WTC11 (cell line): Measurements from ENCODE around the gene SLC25A25. TPM values are rescaled to one million over a fixed set of nuclear protein-coding genes. Genes with fewer than 3 reads are reported as not detected.

Source experiments
- AFF4 ChIP-seq: sonication (generic); formaldehyde crosslinking; IDR thresholded peaks from 2 replicates; pipeline ENCODE4 v1.8.1; 2023; ENCODE audit warnings: mild to moderate bottlenecking, missing genetic modification reagents, borderline replicate concordance
- ARID4B ChIP-seq: sonication (generic); formaldehyde crosslinking; IDR thresholded peaks from 2 replicates; pipeline ENCODE4 v1.8.0; 2023; ENCODE audit warnings: missing genetic modification reagents, mild to moderate bottlenecking, borderline replicate concordance
- ATF1 ChIP-seq: sonication (generic); formaldehyde crosslinking; IDR thresholded peaks from 2 replicates; pipeline ENCODE4 v1.8.1; 2023; ENCODE audit warnings: mild to moderate bottlenecking, moderate library complexity, missing genetic modification reagents
- E2F5 ChIP-seq: sonication (generic); formaldehyde crosslinking; IDR thresholded peaks from 2 replicates; pipeline ENCODE4 v1.8.1; 2022; ENCODE audit warnings: mild to moderate bottlenecking, moderate library complexity, missing genetic modification reagents
- ETV6 ChIP-seq: sonication (generic); formaldehyde crosslinking; IDR thresholded peaks from 2 replicates; pipeline ENCODE4 v1.8.1; 2022; ENCODE audit warnings: mild to moderate bottlenecking, missing genetic modification reagents
- GABPB1 ChIP-seq: sonication (generic); formaldehyde crosslinking; IDR thresholded peaks from 2 replicates; pipeline ENCODE4 v1.8.1; 2023; ENCODE audit warnings: mild to moderate bottlenecking, missing genetic modification reagents
- HMGXB4 ChIP-seq: sonication (generic); formaldehyde crosslinking; IDR thresholded peaks from 2 replicates; pipeline ENCODE4 v1.8.1; 2023; ENCODE audit warnings: mild to moderate bottlenecking, moderate library complexity, missing genetic modification reagents
- IRF2 ChIP-seq: sonication (generic); formaldehyde crosslinking; IDR thresholded peaks from 2 replicates; pipeline ENCODE4 v1.8.0; 2022; ENCODE audit warnings: low read depth, missing genetic modification reagents, borderline replicate concordance
- KAT7 ChIP-seq: sonication (generic); formaldehyde crosslinking; IDR thresholded peaks from 2 replicates; pipeline ENCODE4 v1.8.1; 2023; ENCODE audit warnings: missing genetic modification reagents, mild to moderate bottlenecking, borderline replicate concordance
- NFATC4 ChIP-seq: fragments of 250-450 bp; sonication (Bioruptor Pico); IDR thresholded peaks from 2 replicates; pipeline ENCODE4 v1.9.0; 2021; ENCODE audit warnings: mild to moderate bottlenecking
- NFE2L1 ChIP-seq: sonication (generic); formaldehyde crosslinking; IDR thresholded peaks from 2 replicates; pipeline ENCODE4 v1.8.1; 2023; ENCODE audit warnings: missing genetic modification reagents
- NR2C2 ChIP-seq: sonication (generic); formaldehyde crosslinking; IDR thresholded peaks from 2 replicates; pipeline ENCODE4 v1.8.0; 2022; ENCODE audit warnings: mild to moderate bottlenecking, missing genetic modification reagents
- PREB ChIP-seq: sonication (generic); formaldehyde crosslinking; IDR thresholded peaks from 2 replicates; pipeline ENCODE4 v1.8.1; 2022; ENCODE audit warnings: mild to moderate bottlenecking, missing genetic modification reagents, moderate library complexity, borderline replicate concordance
- RORB ChIP-seq: fragments of 250-450 bp; sonication (Bioruptor Pico); IDR thresholded peaks from 2 replicates; pipeline ENCODE4 v1.9.0; 2021; ENCODE audit warnings: mild to moderate bottlenecking
- TCF7 ChIP-seq: sonication (generic); formaldehyde crosslinking; IDR thresholded peaks from 2 replicates; pipeline ENCODE4 v1.8.0; 2022; ENCODE audit warnings: mild to moderate bottlenecking, low read depth, missing genetic modification reagents, moderate library complexity
- USF2 ChIP-seq: sonication (generic); formaldehyde crosslinking; IDR thresholded peaks from 2 replicates; pipeline ENCODE4 v1.8.1; 2023; ENCODE audit warnings: mild to moderate bottlenecking, missing genetic modification reagents, moderate library complexity
- ZNF219 ChIP-seq: sonication (generic); formaldehyde crosslinking; IDR thresholded peaks from 2 replicates; pipeline ENCODE4 v1.8.0; 2023; ENCODE audit warnings: missing genetic modification reagents, mild to moderate bottlenecking, borderline replicate concordance
- ZNF317 ChIP-seq: sonication (generic); formaldehyde crosslinking; IDR thresholded peaks from 2 replicates; pipeline ENCODE4 v1.8.1; 2023; ENCODE audit warnings: low read depth, mild to moderate bottlenecking, moderate library complexity, missing genetic modification reagents, borderline replicate concordance
- ZNF396 ChIP-seq: fragments of 250-450 bp; sonication (Bioruptor Pico); IDR thresholded peaks from 2 replicates; pipeline ENCODE4 v1.8.0; 2021; ENCODE audit warnings: mild to moderate bottlenecking, moderate library complexity, borderline replicate concordance
- ZNF532 ChIP-seq: fragments of 250-450 bp; sonication (Bioruptor Pico); IDR thresholded peaks from 2 replicates; pipeline ENCODE4 v1.9.0; 2021; ENCODE audit warnings: mild to moderate bottlenecking, borderline replicate concordance
- ZNF671 ChIP-seq: fragments of 250-450 bp; sonication (Bioruptor Pico); IDR thresholded peaks from 2 replicates; pipeline ENCODE4 v1.8.0; 2021; ENCODE audit warnings: mild to moderate bottlenecking
- total RNA-seq: library from RNA; stranded (reverse); gene quantifications from 3 replicates; pipeline ENCODE4 v1.2.3, GENCODE V29; 2021

SLC25A25 gene
- total RNA-seq, 1 experiment from 2014 or later, result 17.4 TPM

GRCh38 chr9:128034821-128035652 is 33.0 kb upstream of the SLC25A25 start (continued):
- TF ChIP-seq AFF4 (no peak), ETV6 (CRISPR knock-in tag) (no peak), PREB (CRISPR knock-in tag) (no peak), HMGXB4 (CRISPR knock-in tag) (no peak), ARID4B (CRISPR knock-in tag) (no peak), TCF7 (no peak), ZNF532 (CRISPR knock-in tag) (no peak), NFE2L1 (CRISPR knock-in tag) (0 out of 2 replicates have a peak, but pooled peaks have one; percentile 13), IRF2 (CRISPR knock-in tag) (no peak), GABPB1 (CRISPR knock-in tag) (no peak), KAT7 (CRISPR knock-in tag) (no peak), ZNF396 (no peak), E2F5 (CRISPR knock-in tag) (no peak), RORB (no peak), ZNF671 (CRISPR knock-in tag) (no peak), NR2C2 (CRISPR knock-in tag) (no peak), ZNF219 (CRISPR knock-in tag) (no peak), NFATC4 (CRISPR knock-in tag) (no peak), USF2 (CRISPR knock-in tag) (peak; percentile 16; the same call in 1 of the 2 replicates), ZNF317 (no peak), ATF1 (no peak)
